SIG-M5 treated with dmso at 0.1 percent for 504 hours (cell line): ENCODE results near the gene ATP10A.

Experiments
- DNase-seq: peaks from one replicate; lab custom pipeline; 2025; ENCODE audit not compliant: unreplicated experiment; lab: John Stamatoyannopoulos, UW

Gene ATP10A

DNA sequence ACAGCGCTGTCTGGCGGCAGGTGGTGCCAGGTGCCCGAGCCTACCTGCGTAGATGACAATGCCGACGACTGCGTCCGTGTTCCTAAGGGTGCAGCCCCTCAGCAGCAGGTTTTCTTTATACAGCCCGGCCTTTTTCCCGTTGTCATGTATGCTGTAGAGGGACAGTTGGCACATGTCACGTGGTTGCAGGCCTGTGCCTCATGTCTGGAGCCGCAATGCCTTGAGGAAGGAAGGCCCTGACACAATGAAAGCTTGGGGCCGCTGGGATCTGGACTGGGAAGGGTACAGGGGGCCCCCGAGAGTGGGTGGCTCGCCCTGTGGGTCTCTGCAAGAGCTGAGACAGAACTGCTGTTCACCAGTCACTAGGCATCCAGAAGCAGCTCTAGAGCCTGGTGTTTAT lies 136.0 kb downstream of the ATP10A start:
- DNase-seq, result no peak

DNA sequence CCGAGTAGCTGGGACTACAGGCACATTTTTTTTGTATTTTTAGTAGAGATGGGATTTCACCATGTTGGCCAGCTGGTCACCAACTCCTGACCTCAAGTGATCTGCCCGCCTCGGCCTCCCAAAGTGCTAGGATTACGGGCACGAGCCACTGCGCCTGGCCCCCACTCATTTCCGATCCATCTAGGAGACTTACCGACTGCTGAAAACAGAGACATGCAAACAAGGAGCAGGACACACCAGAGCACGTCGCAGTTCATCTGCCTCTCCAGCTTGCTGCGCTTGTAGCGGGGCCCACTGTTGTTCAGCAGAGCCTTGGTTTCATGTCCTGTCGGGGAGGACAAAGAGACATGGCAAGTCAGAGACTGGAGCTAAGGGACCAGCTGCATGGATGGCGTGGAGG lies 137.4 kb downstream of the ATP10A start:
- no peak for DNase-seq

DNA sequence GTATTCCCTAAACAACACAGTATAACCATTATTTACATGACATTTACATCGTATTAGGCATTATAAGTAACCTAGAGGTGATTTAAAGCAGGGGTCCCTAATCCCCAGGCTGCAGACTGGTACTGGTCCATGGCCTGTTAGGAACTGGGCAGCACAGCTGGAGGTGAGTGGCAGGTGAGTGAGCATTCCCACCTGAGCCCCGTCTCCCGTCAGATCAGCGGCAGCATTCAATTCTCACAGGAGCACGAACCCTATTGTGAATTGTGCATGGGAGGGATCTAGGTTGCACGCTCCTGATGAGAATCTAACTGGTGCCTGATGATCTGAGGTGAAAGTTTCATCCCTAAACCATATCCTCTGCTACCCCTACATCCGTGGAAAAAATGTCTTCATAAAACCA lies 138.2 kb downstream of the ATP10A start:
- no peak for DNase-seq

DNA sequence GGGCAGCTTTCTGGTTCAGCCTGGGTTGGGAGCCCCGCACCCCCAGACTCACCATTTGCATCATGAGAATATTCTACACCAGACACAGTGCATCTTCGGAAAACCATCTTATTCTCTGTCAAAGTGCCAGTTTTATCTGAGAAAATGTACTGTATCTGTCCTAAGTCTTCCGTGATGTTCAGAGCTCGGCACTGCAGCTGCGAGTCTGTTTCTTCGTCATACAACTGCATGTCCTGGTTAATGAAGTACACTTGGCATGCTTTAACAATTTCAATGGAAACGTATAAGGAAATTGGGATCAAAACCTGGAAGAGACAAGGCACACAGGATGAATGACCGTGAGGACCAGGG lies 141.5 kb downstream of the ATP10A start:
- no peak for DNase-seq

DNA sequence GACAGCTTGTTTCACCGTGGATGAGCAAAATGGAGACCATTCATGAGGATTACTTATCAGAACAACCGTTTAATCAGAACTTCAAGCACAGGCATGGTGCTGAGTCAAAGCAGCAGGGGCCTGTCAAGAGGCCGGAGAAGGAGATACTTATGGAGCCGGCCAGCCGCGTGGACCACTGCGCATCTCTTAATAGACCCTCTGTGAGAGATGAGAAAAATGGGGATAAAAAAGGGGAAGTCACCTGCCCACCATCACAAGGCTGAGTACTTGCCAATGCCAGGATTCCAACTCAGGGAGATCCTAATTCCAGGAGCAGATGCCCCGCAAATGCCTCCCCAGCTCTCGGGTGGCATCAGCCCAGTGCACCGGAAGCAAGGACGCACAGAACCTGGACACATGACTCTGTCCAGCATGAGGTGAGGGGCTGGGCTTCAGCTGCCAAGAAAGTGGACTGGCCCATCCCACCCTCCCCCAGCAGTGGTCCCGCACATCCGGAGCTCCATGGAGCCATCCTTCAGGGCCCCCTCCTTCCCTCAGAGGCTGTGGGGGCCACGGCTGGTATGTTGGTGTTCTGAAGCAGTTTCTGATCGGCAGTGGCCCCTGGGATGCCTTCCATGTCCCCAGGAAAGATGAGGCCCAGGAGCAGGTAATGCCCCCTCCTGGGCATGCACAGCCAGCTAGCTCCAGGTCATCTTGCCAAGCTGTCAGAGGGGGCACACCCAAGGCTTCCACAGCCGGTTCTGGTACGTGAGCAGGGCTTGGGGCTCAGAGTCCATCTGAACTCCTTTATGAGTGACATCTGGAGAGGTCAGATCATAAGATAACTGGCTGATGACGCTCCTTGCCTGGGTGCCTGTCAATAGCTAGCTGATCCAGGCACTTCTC lies 143.8 kb downstream of the ATP10A start:
- no peak for DNase-seq

DNA sequence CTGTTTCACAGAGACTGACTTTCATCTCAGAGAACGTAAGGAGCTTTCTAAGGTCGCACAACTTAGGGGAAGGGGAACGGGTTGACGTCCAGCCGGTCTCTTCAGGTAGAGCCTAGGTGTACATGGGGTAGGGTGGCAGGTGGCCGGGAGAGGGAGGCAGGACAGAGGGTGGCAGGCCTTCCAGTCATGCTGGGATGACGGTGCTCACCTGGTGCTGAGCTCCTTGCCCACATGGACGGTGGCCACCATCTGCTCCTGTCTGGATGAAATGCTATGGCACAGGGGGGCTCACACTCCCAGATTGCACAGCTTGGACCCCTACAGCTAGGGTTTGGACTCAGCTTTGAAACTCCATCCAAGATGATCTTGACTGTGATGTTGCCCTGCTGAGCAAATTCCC lies 144.5 kb downstream of the ATP10A start:
- DNase-seq, result no peak

DNA sequence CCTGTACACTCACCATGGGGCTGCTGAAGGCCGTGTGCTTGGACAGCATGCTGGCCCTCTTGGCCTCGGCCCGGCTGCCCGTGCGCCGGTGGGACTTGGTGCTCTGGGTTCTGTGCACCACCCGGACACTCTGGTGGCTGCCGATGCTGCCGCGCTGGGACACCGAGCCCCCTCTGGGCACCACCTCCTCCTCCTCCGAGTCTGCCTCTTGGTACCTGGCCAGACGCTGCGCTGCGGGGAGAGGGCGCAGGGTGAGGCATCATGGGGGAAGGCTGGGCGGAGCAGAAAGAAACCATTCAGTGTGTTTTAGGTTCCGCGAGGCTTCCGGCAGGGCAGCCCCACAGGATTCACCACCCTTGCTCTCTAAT lies 145.0 kb downstream of the ATP10A start:
- no peak for DNase-seq

DNA sequence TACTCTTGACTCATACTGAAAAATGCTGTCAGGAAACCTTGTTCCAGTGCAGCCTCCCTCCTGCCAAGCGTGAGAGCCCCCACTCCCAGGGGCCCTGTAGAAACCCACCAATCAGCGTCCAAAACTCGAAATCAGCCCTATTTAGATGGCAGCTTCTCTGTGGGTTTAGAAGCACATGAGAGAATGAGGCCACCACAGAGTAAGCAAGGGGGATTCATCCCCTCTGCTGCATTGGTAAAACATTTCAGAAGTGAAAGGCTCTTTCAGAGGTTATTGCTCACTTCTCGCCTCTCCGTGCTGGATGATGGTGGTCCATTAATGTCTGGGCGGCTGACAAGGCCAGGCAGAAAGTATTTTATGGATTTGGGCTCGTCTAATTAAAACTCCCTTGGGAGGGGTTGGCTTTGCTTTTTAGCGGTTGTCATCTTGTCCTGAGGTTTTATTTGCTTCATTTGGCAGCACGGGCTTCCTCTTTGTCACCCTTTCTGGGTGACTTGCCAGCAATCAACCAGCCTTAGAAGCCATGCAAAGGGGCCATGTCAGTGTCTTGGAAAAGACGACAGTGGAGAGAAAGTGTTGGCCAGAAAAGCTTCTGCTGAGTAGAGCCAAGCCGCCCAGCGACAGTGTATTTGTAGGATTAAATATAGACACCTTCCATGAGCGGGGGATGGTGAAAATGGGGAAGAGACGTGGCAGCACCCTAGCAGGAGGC lies 145.5 kb downstream of the ATP10A start:
- no peak for DNase-seq

DNA sequence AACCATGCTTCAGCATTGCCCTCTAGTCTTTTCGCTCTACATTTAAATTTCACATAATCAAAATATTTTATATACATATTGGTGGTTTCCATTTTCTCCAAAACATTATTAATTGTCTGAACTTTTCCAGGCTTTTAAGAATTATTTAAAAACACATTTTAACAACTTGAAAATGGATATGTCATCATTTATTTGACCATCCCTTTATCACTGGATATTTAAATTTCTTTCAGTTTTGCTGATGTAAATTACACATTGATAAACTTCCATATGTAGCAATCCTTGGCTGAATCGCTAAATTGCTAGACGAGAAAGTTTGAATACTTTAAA lies 146.0 kb downstream of the ATP10A start:
- no peak for DNase-seq

DNA sequence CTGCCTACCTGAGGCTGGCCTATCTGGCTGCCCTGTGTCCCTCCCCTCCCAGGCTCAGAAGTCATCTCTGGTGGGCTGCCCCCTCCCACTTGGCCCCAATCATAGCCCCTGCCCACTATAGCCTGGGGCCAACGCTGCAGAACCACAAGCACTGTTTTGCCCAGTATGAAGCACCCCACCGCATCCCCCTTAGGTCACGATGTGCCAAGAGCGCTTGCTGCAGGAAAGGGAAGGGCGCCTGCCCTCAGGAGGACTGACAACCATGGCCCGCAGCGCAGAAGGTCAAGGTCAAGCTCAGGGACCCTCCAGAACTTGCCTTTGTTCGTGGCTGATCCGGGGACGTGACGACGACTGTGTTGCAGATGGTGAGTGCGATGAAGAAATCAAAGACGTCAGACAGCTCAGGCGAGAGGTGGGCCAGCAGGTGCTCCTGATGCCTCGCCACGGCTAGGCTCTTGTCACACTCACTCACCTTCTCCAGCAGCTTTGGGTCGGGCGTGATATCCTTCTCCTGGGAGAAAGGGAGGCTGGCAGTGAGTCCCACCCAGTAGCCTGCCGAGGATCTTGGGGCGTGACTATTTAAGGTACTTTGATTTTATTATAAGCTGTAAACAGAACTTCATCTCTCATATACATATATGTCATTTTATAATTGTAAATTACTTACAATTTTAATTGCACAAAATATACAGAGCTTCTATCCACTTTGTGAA lies 146.6 kb downstream of the ATP10A start:
- no peak for DNase-seq

DNA sequence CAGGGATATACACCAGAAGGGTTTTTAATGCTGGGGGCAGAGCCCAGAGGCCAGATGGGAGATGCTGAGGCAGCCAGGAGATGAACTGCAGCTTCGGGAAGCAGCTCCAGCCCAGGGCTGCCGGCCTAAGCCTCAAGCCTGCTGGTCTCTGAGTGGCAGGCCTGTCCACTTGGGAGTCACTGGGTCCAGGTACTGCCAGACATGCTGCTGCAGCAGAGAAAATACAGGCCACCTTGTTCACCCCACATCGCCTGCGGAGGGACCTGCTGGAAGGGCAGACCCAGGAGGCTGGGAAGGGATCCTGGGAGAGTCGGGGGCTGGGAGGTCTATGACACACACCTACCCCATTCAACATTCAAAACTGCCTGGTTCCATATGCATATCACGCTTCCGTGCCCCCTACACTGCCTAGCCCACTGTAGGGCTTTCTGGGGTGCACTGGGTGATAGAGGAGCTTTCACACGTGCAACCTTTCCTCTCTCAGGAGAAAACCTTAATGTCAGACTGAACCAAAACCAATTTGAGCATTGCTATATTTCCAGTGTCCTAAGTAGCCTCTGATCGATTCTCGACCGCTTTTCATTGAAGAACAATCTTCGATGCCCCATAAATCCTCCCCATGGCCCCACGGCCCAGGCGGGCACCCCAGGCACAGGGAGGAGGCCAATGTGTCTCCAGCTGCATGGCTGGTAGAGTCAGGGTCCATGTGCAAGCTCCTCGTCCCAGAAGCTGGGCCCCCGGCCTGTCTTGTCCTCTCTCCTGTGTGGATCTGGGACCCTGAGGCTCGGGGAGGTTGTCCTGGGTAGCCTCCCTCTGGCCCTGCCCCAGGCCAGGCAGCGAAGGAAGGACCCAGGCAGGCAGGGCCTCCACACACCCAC lies 147.4 kb downstream of the ATP10A start:
- no peak for DNase-seq

DNA sequence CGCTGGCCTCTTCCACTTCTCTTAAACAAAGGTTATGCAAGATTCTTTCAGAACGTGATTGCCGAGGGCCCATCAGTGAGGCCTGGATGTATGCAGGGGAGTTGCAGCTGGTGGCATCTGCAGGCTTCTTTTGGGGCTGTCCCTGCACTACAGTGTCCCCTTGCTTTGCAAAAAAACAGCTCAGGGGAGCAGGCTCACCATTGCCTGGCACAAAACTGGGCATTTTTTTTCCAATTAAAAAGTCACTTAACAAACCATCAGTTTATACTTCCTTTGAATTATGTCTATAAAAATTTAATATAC lies 148.6 kb downstream of the ATP10A start:
- DNase-seq, result no peak

DNA sequence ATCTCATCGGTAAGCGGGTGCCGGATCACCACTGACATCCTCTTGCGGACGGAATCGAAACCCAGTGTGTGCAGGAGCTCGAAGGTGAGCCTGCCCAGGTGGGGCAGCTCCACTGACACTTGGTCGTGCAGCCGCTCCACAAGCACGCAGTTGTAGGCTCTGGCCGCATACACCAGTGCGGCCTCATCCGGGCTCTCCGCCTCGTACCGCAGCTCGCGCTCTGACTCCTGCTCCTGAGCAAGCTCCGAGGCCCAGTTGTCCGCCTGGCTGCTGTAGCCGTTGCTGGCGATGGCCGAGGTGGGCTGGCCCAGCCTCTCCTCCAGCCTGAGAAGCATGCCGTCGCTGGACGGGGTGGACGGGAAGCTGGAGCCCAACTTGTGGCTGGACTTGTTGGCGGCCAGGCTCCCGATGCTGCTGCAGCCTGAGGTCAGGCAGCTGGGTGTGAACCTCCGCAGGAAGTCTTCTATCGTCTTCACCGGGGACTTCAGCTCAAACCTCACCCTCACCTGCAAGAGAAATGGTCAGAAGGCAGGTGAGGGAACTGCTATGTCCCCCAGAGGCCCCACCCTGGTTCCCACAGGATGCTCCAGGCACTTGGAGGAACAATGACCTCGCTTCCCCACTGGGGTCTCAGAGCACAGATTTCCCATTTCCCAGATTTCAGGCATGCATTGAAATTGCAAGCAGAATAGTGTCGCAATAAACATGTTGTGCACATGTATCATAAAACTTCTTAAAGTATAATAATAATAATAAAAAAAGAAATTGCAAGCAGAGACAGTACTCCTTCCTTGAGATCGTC lies 149.2 kb downstream of the ATP10A start:
- DNase-seq, result no peak

DNA sequence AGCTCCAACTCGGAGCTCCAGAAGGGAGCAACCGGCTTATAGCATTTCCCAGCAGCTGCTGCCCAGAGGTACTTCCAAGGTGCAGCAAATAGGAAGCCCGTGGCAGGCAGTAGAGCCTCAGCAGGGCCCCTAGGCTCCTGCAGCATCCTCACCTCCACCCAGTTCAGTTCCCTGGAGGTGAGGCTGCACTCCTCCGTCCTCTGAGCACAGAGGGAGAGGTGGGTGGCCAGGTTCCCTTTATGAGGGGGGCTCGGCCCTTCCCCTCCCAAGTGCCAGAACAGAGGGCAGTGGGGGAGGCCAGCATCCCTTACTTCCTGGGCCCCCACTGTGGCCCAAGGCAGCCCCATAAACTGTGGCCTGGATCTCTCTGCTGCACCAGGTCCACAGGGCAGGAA lies 150.2 kb downstream of the ATP10A start:
- no peak for DNase-seq

DNA sequence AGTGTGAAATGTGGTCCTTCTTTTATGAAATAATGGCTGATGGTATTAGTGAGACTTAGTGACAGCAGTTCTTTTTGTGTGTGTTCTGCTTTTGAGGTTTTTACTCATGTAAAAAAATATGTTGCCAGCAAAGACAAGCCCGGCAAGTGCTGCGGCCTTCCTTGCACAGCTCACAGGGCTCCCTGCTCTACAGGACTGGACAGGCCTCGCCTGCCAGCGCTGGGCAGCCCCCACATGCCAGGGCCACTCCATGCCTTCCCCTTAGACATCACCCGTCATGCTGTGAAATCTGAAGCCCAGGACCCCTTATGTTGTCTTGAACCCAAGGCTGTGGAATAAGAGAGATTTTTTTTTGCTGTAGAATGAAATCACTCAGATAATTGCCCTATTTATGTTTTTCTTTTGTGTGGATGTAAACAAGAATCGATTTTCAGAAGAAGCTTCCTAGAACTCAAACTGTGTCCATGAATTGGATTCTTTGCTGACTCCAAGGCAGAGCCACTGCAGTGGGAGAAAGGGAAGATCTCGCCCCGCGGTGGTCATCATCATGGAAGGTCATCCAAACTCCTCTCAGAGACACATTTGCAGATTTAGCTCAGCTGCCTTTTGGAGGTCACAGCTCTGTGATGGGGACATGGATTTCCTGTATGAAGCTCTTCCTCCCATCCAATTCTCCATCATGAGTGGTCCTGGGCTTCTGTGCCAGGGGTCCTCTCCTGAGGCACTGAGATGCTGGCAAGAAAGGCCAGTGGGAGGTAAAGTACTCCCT lies 150.8 kb downstream of the ATP10A start:
- no peak for DNase-seq

DNA sequence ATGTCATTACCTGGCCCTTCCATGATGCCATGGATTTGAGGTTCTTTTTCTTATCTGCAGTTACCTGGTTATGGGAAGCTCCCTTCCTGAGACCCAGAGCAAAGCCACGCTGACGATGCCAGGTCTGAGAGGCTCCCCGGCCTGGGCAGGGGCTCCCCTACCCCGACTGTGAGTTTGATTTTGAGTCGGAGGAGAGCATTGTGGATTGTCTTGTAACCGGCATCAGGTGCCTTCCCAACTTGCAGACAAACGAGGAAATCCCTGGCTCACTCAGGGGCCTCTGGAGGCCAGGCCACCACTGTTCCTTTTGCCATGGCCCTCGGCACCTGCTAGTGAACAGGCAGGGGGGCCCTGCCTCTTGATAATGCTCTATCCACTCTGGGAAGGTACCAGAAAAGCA lies 151.4 kb downstream of the ATP10A start:
- DNase-seq, result no peak

DNA sequence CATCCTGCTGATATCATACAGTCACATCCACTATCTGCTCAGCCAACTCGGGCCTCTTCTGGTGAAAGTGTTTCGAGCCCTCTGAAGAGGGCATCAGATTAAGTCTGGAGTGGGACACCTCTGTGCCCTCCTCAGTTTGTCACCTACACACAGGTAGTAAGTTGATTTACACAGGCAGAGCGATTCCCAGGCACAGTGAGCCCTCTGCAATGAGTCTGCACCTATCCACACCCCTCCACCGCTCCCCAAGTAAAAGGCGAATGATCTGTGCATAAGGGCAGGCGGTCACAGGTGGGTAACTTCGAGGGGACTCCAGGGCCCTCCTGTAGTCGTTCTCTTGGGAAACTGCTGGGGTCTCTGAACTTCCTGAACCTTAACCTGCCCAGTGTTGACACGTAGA lies 152.0 kb downstream of the ATP10A start:
- no peak for DNase-seq

DNA sequence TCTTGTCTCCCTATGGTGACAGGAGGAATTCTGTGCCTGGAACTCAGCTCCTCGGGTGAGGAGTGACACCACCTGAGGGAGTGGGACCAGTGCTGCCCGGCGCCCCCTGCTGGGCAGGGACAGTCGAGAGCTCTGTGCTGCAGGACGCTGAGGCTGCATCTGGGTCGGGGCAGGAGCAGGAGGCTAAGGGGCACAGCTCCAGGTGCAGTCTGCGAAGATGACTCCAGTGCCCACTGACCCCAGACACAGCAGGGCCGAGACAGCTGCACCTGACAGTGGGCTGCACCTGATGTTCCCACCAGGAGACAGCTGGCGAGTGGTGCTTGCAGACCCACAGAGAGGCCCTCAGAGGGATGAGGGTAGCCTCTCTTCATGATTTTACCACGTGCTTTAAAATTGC lies 152.9 kb downstream of the ATP10A start:
- no peak for DNase-seq

DNA sequence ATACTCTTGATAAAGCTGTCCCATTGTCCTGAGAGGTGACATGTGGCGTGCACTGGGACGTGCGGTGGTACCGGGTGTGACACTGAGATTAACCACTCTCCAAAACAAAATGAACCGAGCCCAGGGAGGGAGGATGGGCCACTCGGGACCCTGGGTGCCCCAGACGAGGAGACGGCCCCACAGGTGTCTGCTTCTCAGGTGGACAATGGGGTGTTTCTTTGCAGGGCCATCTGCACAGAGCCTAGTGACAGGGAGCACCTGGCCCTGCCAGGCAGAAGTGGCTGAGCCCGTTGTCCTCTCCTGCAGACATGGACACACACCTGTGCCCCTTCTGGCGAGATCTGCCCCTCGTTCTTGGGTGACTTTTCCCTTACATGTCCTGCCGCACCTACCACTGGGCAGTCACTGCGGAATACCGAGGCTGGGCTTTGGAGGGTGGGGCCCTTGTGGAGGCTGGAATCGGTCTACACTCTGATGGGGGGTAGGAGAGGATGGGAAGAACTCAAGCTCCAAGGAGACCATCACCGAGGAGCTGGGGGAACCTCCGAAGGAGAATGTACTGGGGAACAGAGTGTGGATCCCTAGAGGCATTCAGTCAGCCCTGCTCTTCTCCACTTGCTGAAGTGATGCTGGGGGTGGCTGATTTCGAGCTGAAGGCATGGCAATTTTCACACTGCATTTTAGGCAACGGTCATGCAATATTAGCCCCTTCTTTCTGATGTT lies 153.5 kb downstream of the ATP10A start:
- DNase-seq, result no peak
